CD14-positive monocyte (primary cell): ENCODE results near the gene HCN2. TPM values are rescaled to one million over a fixed set of nuclear protein-coding genes. Genes with fewer than 3 reads are reported as not detected.
"Not testable (repeated sequence)": the region's sequence is repeated elsewhere in the genome, so short reads cannot be mapped to it uniquely, and the experiment has no call there.

Experiments used
- DNase-seq, 3 donors: peaks; one replicate each; pipeline ENCODE4 v3.0.0-alpha.2; 2011 to 2022
- H2AFZ ChIP-seq: 2 replicates; pipeline ENCODE4 v1.6.0; 2012; ENCODE audit warnings: mild to moderate bottlenecking, low read depth, low read length, inconsistent platforms; ENCODE audit not compliant: insufficient read depth, poor library complexity, severe bottlenecking
- H3K27ac ChIP-seq, 2 donors: 1 replicate in 1 of 2; 2 replicates in 1 of 2; pipeline ENCODE4 v1.5.1; 2012 to 2013; ENCODE audit warnings: low read length in 2 of 2, control low read depth in 1 of 2, inconsistent platforms in 1 of 2, low read depth in 1 of 2, mild to moderate bottlenecking in 1 of 2
- H3K27me3 ChIP-seq, 2 donors: one replicate each; pipeline versions ENCODE4 v1.6.0 to v1.6.1; 2011 to 2013; ENCODE audit warnings: low read length in 2 of 2; ENCODE audit not compliant: control insufficient read depth in 2 of 2, insufficient read depth in 2 of 2
- H3K36me3 ChIP-seq, 2 donors: replicated peaks in 1 of 2; 1 replicate in 1 of 2; 2 replicates in 1 of 2; pipeline versions ENCODE4 v1.5.1 to v1.6.1; 2012 to 2013; ENCODE audit warnings: low read length in 2 of 2, control low read depth in 1 of 2, inconsistent platforms in 1 of 2, mild to moderate bottlenecking in 1 of 2; ENCODE audit not compliant: insufficient read depth in 2 of 2, control insufficient read depth in 1 of 2
- H3K4me1 ChIP-seq, 2 donors: 1 replicate in 1 of 2; 2 replicates in 1 of 2; pipeline versions ENCODE4 v1.5.1 to v1.6.1; 2012 to 2013; ENCODE audit warnings: low read length in 2 of 2, control low read depth in 1 of 2, inconsistent platforms in 1 of 2, mild to moderate bottlenecking in 1 of 2, moderate library complexity in 1 of 2; ENCODE audit not compliant: insufficient read depth in 2 of 2, control insufficient read depth in 1 of 2
- H3K4me2 ChIP-seq: replicated peaks from 2 replicates; pipeline ENCODE3; 2012; ENCODE audit warnings: low read length, moderate library complexity, mild to moderate bottlenecking; ENCODE audit not compliant: poor library complexity, severe bottlenecking; ENCODE audit errors: extremely low read depth
- H3K4me3 ChIP-seq, 3 experiments: fragments of 200-600 bp in 1 of 3; sonication (generic) in 1 of 3; replicated peaks in 1 of 3; 1 replicate in 2 of 3; 2 replicates in 1 of 3; pipeline ENCODE4 v1.5.1; 2011 to 2013; ENCODE audit warnings: low read length in 3 of 3, mild to moderate bottlenecking in 3 of 3, control low read depth in 2 of 3, low read depth in 2 of 3, inconsistent platforms in 1 of 3, moderate library complexity in 1 of 3
- H3K79me2 ChIP-seq: 2 replicates; pipeline ENCODE4 v1.6.0; 2012; ENCODE audit warnings: mild to moderate bottlenecking, control low read depth, inconsistent platforms, low read length, moderate library complexity; ENCODE audit not compliant: insufficient read depth
- H3K9ac ChIP-seq: 2 replicates; pipeline ENCODE4 v1.6.0; 2017; ENCODE audit warnings: low read length, mild to moderate bottlenecking; ENCODE audit not compliant: insufficient read depth, poor library complexity, severe bottlenecking
- H3K9me3 ChIP-seq, 2 donors: replicated peaks in 1 of 2; 1 replicate in 1 of 2; 2 replicates in 1 of 2; pipeline versions ENCODE4 v1.5.1 to v1.6.1; 2012 to 2013; ENCODE audit warnings: low read length in 2 of 2, control low read depth in 1 of 2; ENCODE audit not compliant: control insufficient read depth in 1 of 2, insufficient read depth in 1 of 2
- H4K20me1 ChIP-seq: 2 replicates; pipeline ENCODE4 v1.6.0; 2012; ENCODE audit warnings: mild to moderate bottlenecking, low read length, control low read depth, moderate library complexity; ENCODE audit not compliant: insufficient read depth
- H3K27ac Mint-ChIP-seq, 7 donors: one replicate each; pipeline ENCODE4 v1.8.0; 2020; ENCODE audit warnings: mild to moderate bottlenecking in 7 of 7, mixed read lengths in 7 of 7, moderate library complexity in 6 of 7, inconsistent platforms in 2 of 7
- H3K27me3 Mint-ChIP-seq, 3 donors: one replicate each; pipeline ENCODE4 v1.8.0; 2021 to 2022; ENCODE audit warnings: low read depth in 3 of 3, mild to moderate bottlenecking in 3 of 3, mixed read lengths in 3 of 3, moderate library complexity in 3 of 3, inconsistent platforms in 1 of 3
- H3K36me3 Mint-ChIP-seq, 2 donors: one replicate each; pipeline ENCODE4 v1.8.0; 2020; ENCODE audit warnings: mixed read lengths in 2 of 2, inconsistent platforms in 1 of 2, mild to moderate bottlenecking in 1 of 2
- H3K4me1 Mint-ChIP-seq: one replicate; pipeline ENCODE4 v1.8.0; 2020; ENCODE audit warnings: mild to moderate bottlenecking, mixed read lengths
- H3K4me3 Mint-ChIP-seq, 2 donors: one replicate each; pipeline ENCODE4 v1.8.0; 2020; ENCODE audit warnings: mild to moderate bottlenecking in 2 of 2, mixed read lengths in 2 of 2, moderate library complexity in 1 of 2
- H3K9me3 Mint-ChIP-seq, 7 donors: one replicate each; pipeline ENCODE4 v1.8.0; 2020 to 2022; ENCODE audit warnings: mixed read lengths in 7 of 7, mild to moderate bottlenecking in 6 of 7, moderate library complexity in 6 of 7, inconsistent platforms in 2 of 7
- WGBS: methylation state at CpG from one replicate; pipeline ENCODE4 v1.1.5; 2013; ENCODE audit warnings: missing lambda C conversion rate; ENCODE audit not compliant: insufficient coverage; 5-methylcytosine and 5-hydroxymethylcytosine counted together
- intact Hi-C, 2 donors: fragments of 100-400 bp; cut with micrococcal nuclease; formaldehyde crosslinking; loops; one replicate each; pipeline versions ENCODE4 v1.15.0 to v1.15.1; 2023
- polyA plus RNA-seq, 3 donors: library from polyadenylated mRNA; depleted of rRNA in 1 of 3; unstranded in 2 of 3; stranded (reverse) in 1 of 3; fragments of 300-500 nt in 2 of 3; fragments of >200 nt in 1 of 3; fragmentation: Illumina TruSeq in 2 of 3; gene quantifications; 1 replicate in 2 of 3; 2 replicates in 1 of 3; pipeline ENCODE4 v1.2.3, GENCODE V29; 2012 to 2021
- TF ChIP-seq, protein P1 (sequence below): fragments of 200-600 bp; IDR thresholded peaks from one replicate; pipeline ENCODE4 v1.8.0; 2022; ENCODE audit warnings: antibody characterized with exemption, mild to moderate bottlenecking

Gene HCN2
- polyA plus RNA-seq, 3 donors = 0.21 TPM; not detected in 2

DNA sequence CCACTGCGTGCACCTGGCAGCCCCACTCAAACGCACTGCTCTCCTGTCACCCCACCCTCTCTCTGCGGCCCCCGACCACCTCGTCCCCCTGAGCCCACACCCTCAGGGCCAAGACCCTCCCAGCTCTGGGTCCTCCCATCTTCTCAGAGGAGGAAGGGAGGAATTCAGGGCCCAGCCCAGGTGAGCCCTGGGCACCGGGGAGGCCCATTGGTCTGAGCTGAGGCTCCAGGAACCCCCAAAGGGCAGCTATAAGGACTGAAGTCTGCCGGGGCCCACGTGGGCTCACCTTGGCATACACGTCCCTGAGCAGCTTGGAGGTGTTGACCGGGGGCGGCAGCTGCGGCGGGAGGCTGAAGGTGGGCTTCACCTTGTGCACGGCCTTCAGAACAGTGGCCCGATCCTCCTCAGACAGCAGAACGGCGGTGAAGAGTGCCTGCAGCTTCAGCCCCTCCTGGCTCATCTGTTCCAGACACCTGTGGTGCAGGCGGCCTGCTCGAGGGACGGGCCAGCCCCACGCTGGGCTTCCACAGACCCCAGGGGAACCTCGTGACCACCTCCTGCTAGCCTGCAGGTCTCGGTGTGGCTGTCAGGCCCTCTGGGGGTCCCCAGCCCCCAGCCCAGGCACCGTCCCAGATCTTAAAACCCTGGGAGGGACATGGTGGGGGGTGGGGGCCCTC lies 34.9 kb downstream of the HCN2 start:
- Histone ChIP-seq H3K4me1 (no peaks in the 10 kb centered on the region), H3K9me3 (no peaks in the 10 kb centered on the region), H3K4me3 (no peak overlapping the region), H3K4me2 (no peak overlapping the region), H3K27ac (no peak overlapping the region), H2AFZ (no peak overlapping the region), H3K9ac (no peak overlapping the region), H4K20me1 (peaks cover 3% of the 10 kb centered on the region), H3K36me3 (peaks cover 42 to 70% of the 10 kb centered on the region in 2 donors), H3K79me2 (no peaks in the 10 kb centered on the region), H3K27me3 (no peaks in the 10 kb centered on the region)
- H3K9me3 Mint-ChIP-seq = peaks cover 0 to 14% (median 0%) of the 10 kb centered on the region in 7 donors
- WGBS = 94% methylated on average over 18 of the region's 24 CpGs
- no peaks in the 10 kb centered on the region for H3K4me1 Mint-ChIP-seq
- H3K27ac Mint-ChIP-seq = no peak overlapping the region
- no peak for DNase-seq
- intact Hi-C loops = no loop called here
- no peak overlapping the region for H3K4me3 Mint-ChIP-seq
- TF ChIP-seq, protein P1, sequence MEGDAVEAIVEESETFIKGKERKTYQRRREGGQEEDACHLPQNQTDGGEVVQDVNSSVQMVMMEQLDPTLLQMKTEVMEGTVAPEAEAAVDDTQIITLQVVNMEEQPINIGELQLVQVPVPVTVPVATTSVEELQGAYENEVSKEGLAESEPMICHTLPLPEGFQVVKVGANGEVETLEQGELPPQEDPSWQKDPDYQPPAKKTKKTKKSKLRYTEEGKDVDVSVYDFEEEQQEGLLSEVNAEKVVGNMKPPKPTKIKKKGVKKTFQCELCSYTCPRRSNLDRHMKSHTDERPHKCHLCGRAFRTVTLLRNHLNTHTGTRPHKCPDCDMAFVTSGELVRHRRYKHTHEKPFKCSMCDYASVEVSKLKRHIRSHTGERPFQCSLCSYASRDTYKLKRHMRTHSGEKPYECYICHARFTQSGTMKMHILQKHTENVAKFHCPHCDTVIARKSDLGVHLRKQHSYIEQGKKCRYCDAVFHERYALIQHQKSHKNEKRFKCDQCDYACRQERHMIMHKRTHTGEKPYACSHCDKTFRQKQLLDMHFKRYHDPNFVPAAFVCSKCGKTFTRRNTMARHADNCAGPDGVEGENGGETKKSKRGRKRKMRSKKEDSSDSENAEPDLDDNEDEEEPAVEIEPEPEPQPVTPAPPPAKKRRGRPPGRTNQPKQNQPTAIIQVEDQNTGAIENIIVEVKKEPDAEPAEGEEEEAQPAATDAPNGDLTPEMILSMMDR = no peak
- no peaks in the 10 kb centered on the region for H3K27me3 Mint-ChIP-seq
- H3K36me3 Mint-ChIP-seq = peaks cover 39 to 68% of the 10 kb centered on the region in 2 donors

DNA sequence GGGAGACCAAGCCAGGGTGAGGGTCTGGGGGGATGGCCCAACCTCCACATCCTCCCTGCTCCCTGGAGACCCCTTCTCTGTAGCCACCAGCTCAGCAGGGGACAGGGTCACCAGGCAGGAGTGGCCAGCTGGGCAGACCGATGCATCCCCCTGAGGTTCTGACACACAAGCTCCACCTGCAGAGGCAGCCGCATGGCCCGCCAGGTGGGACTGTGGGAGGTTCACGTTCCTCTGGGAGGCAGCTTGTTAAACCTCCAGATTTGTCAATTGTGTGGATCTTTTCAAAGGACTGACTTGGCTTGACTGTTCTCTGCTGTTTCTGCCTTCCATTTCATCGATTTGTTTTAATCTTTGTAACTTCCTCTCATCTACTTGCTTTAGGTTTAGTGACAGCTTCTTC lies 35.6 kb downstream of the HCN2 start:
- no peaks in the 10 kb centered on the region for H3K27me3 Mint-ChIP-seq
- 100% methylated on average over 2 of the region's 5 CpGs for WGBS
- H3K9ac ChIP-seq = no peak overlapping the region
- H3K4me1 Mint-ChIP-seq = no peaks in the 10 kb centered on the region
- peaks cover 3% of the 10 kb centered on the region for H4K20me1 ChIP-seq
- H3K9me3 Mint-ChIP-seq = peaks cover 0 to 8% (median 0%) of the 10 kb centered on the region in 7 donors
- TF ChIP-seq, protein P1 = no peak
- no peaks in the 10 kb centered on the region for H3K79me2 ChIP-seq
- H2AFZ ChIP-seq = no peak overlapping the region
- H3K4me2 ChIP-seq = no peak overlapping the region
- intact Hi-C loops = no loop called here
- H3K4me3 ChIP-seq = no peak overlapping the region
- H3K9me3 ChIP-seq = no peaks in the 10 kb centered on the region
- H3K27ac Mint-ChIP-seq = no peak overlapping the region
- H3K27me3 ChIP-seq = no peaks in the 10 kb centered on the region
- H3K4me1 ChIP-seq = no peaks in the 10 kb centered on the region
- peaks cover 35 to 70% of the 10 kb centered on the region in 2 donors for H3K36me3 ChIP-seq
- no peak for DNase-seq
- H3K36me3 Mint-ChIP-seq = peaks cover 39 to 69% of the 10 kb centered on the region in 2 donors
- H3K27ac ChIP-seq = no peak overlapping the region
- no peak overlapping the region for H3K4me3 Mint-ChIP-seq

DNA sequence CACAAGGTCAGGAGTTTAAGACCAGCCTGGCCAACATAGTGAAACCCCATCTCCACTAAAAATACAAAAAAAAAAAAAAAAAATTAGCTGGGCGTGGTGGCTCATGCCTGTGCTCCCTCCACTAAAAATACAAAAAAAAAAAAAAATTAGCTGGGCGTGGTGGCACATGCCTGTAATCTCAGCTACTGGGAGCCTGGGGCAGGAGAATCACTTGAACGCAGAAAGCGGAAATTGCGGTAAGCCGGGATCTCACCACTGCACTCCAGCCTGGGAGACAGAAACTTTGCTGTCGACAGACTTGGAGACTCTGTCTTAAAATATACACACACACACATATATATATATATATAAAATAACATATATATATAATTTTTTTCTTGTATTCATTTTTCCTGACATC lies 36.9 kb downstream of the HCN2 start:
- H3K9me3 ChIP-seq, H3K27ac ChIP-seq, H3K27me3 ChIP-seq, H3K4me1 ChIP-seq, H3K4me2 ChIP-seq, H2AFZ ChIP-seq, H3K9ac ChIP-seq, H3K79me2 ChIP-seq, H3K9me3 Mint-ChIP-seq, DNase-seq, H3K27me3 Mint-ChIP-seq, H3K4me3 Mint-ChIP-seq, intact Hi-C loops, H4K20me1 ChIP-seq, H3K4me3 ChIP-seq, H3K27ac Mint-ChIP-seq, H3K4me1 Mint-ChIP-seq: not testable (repeated sequence)
- peaks cover 41 to 76% of the 10 kb centered on the region in 2 donors for H3K36me3 Mint-ChIP-seq
- peaks cover 30 to 75% of the 10 kb centered on the region in 2 donors for H3K36me3 ChIP-seq
- 96% methylated on average over 4 of the region's 7 CpGs for WGBS
